ENCODE measurements around the gene ELP5.

ELP5 gene

GRCh38 chr17:7215136-7215638, 36.8 kb upstream of the ELP5 start:
- DNase-seq = no peak
- TF ChIP-seq GATA1 (IDR thresholded peaks at IDR 0.05; ENCODE audit: low read depth, low read length) (no peak), POLR2A (IDR thresholded peaks at IDR 0.05; ENCODE audit: low read length) (no peak)

- DNase-seq = no peak
- TF ChIP-seq GATA1 (IDR thresholded peaks at IDR 0.05; ENCODE audit: low read depth, low read length) = no peak
- TF ChIP-seq POLR2A (IDR thresholded peaks at IDR 0.05; ENCODE audit: low read length) = no peak
Observed at GRCh38 chr17:7215652-7216180, 36.3 kb upstream of the ELP5 start.

- no peak for TF ChIP-seq POLR2A (IDR thresholded peaks at IDR 0.05; ENCODE audit: low read length)
- TF ChIP-seq GATA1 (IDR thresholded peaks at IDR 0.05; ENCODE audit: low read depth, low read length) = no peak
- DNase-seq = no peak
Observed at GRCh38 chr17:7216242-7217112, 35.5 kb upstream of the ELP5 start.

- DNase-seq = peak; percentile 56 to 61
- TF ChIP-seq POLR2A (IDR thresholded peaks at IDR 0.05; ENCODE audit: low read length) (no peak), GATA1 (IDR thresholded peaks at IDR 0.05; ENCODE audit: low read depth, low read length) (no peak)
Observed at GRCh38 chr17:7217113-7217987, 34.7 kb upstream of the ELP5 start.

GRCh38 chr17:7218166-7218565, 33.8 kb upstream of the ELP5 start:
- DNase-seq = no peak
- no peak for TF ChIP-seq GATA1 (IDR thresholded peaks at IDR 0.05; ENCODE audit: low read depth, low read length)
- peak; percentile 15 for TF ChIP-seq POLR2A (IDR thresholded peaks at IDR 0.05; ENCODE audit: low read length)

- no peak for DNase-seq
- TF ChIP-seq POLR2A (IDR thresholded peaks at IDR 0.05; ENCODE audit: low read length) = no peak
- no peak for TF ChIP-seq GATA1 (IDR thresholded peaks at IDR 0.05; ENCODE audit: low read depth, low read length)
Observed at GRCh38 chr17:7218758-7219157, 33.3 kb upstream of the ELP5 start.

GRCh38 chr17:7219229-7219811, 32.7 kb upstream of the ELP5 start:
- DNase-seq = no peak
- TF ChIP-seq GATA1 (IDR thresholded peaks at IDR 0.05; ENCODE audit: low read depth, low read length) (no peak), POLR2A (IDR thresholded peaks at IDR 0.05; ENCODE audit: low read length) (no peak)

- peak; percentile 84 to 92 for DNase-seq
- TF ChIP-seq POLR2A (IDR thresholded peaks at IDR 0.05; ENCODE audit: low read length) (peak; percentile 75), GATA1 (IDR thresholded peaks at IDR 0.05; ENCODE audit: low read depth, low read length) (no peak)
Observed at GRCh38 chr17:7219812-7220592, 32.0 kb upstream of the ELP5 start, which contains the start of the genes ACADVL and DLG4. Gene ACADVL, plus strand, starts transcription at chr17:7219938. Its CDS starts 47 bp downstream, at chr17:7219985. Gene DLG4, minus strand, starts transcription at chr17:7219836.

GRCh38 chr17:7220593-7221277, 31.3 kb upstream of the ELP5 start:
- no peak for TF ChIP-seq POLR2A (IDR thresholded peaks at IDR 0.05; ENCODE audit: low read length)
- peak; percentile 78 to 81 for DNase-seq

GRCh38 chr17:7221278-7222092, 30.5 kb upstream of the ELP5 start:
- TF ChIP-seq GATA1 (IDR thresholded peaks at IDR 0.05; ENCODE audit: low read depth, low read length) = no peak
- peak; percentile 36 for TF ChIP-seq POLR2A (IDR thresholded peaks at IDR 0.05; ENCODE audit: low read length)
- no peak for DNase-seq

- TF ChIP-seq GATA1 (IDR thresholded peaks at IDR 0.05; ENCODE audit: low read depth, low read length) (no peak), POLR2A (IDR thresholded peaks at IDR 0.05; ENCODE audit: low read length) (peak; percentile 32)
- no peak for DNase-seq
Observed at GRCh38 chr17:7222093-7222971, 29.7 kb upstream of the ELP5 start.
